ENCODE results near the gene CACNA1D.

DNA sequence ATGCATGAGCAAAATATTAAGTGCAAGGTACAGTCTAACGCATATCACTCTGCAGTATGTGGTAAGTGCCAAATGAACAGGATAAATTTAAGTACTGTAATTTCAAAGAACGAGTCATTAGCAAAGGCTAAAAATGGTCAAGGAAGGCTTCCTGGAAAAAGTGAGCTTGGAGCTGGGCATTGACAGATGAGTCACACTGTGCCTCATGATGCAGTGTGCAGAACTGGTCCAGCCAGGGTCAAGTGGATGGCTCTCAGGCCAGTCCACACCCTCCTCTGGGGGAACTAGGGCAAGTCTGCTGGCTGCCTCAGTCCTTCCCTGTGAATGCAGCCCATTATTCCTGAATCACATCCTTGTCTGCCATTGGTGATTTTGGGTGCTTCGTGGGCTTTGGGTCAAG lies 76.3 kb downstream of the CACNA1D start:
- TF ChIP-seq, protein P1, sequence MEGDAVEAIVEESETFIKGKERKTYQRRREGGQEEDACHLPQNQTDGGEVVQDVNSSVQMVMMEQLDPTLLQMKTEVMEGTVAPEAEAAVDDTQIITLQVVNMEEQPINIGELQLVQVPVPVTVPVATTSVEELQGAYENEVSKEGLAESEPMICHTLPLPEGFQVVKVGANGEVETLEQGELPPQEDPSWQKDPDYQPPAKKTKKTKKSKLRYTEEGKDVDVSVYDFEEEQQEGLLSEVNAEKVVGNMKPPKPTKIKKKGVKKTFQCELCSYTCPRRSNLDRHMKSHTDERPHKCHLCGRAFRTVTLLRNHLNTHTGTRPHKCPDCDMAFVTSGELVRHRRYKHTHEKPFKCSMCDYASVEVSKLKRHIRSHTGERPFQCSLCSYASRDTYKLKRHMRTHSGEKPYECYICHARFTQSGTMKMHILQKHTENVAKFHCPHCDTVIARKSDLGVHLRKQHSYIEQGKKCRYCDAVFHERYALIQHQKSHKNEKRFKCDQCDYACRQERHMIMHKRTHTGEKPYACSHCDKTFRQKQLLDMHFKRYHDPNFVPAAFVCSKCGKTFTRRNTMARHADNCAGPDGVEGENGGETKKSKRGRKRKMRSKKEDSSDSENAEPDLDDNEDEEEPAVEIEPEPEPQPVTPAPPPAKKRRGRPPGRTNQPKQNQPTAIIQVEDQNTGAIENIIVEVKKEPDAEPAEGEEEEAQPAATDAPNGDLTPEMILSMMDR (IDR thresholded peaks at IDR 0.05), result no peak
- no peak for TF ChIP-seq POLR2A (IDR thresholded peaks at IDR 0.05)

Data from body of pancreas (tissue), 4 donors.